Measurements from ENCODE around the gene TMEM62.

Gene TMEM62

GRCh38 chr15:43204016-43204901, 70.9 kb downstream of the TMEM62 start:
- no peak overlapping the region for H3K27ac ChIP-seq
- H3K4me3 ChIP-seq, result no peak overlapping the region

- Histone ChIP-seq H3K27ac (no peak overlapping the region), H3K4me3 (no peak overlapping the region)
Measured at GRCh38 chr15:43206054-43206453, 72.7 kb downstream of the TMEM62 start.

GRCh38 chr15:43207024-43207423, 73.6 kb downstream of the TMEM62 start:
- no peak overlapping the region for H3K4me3 ChIP-seq
- no peak overlapping the region for H3K27ac ChIP-seq

GRCh38 chr15:43208052-43209002, 74.9 kb downstream of the TMEM62 start:
- no peak overlapping the region for H3K27ac ChIP-seq
- H3K4me3 ChIP-seq, result no peak overlapping the region

- no peak overlapping the region for H3K4me3 ChIP-seq
- H3K27ac ChIP-seq, result no peak overlapping the region
Measured at GRCh38 chr15:43209059-43209824, 75.9 kb downstream of the TMEM62 start.

- no peak overlapping the region for H3K4me3 ChIP-seq
- no peak overlapping the region for H3K27ac ChIP-seq
Measured at GRCh38 chr15:43210172-43210745, 76.9 kb downstream of the TMEM62 start.

- no peak overlapping the region for H3K4me3 ChIP-seq
- H3K27ac ChIP-seq, result no peak overlapping the region
Measured at GRCh38 chr15:43210807-43211206, 77.4 kb downstream of the TMEM62 start.

- H3K4me3 ChIP-seq, result no peak overlapping the region
- no peak overlapping the region for H3K27ac ChIP-seq
Measured at GRCh38 chr15:43211224-43211735, 77.9 kb downstream of the TMEM62 start.

GRCh38 chr15:43212299-43212698, 78.9 kb downstream of the TMEM62 start:
- Histone ChIP-seq H3K4me3 (no peak overlapping the region), H3K27ac (no peak overlapping the region)

- no peak overlapping the region for H3K27ac ChIP-seq
- no peak overlapping the region for H3K4me3 ChIP-seq
Measured at GRCh38 chr15:43212951-43213350, 79.6 kb downstream of the TMEM62 start.

GRCh38 chr15:43213466-43213865, 80.1 kb downstream of the TMEM62 start:
- Histone ChIP-seq H3K4me3 (no peak overlapping the region), H3K27ac (no peak overlapping the region)

- H3K27ac ChIP-seq, result no peak overlapping the region
- no peak overlapping the region for H3K4me3 ChIP-seq
Measured at GRCh38 chr15:43214169-43214568, 80.8 kb downstream of the TMEM62 start.

GRCh38 chr15:43214592-43215295, 81.4 kb downstream of the TMEM62 start:
- H3K27ac ChIP-seq, result no peak overlapping the region
- H3K4me3 ChIP-seq, result no peak overlapping the region

- Histone ChIP-seq H3K27ac (no peak overlapping the region), H3K4me3 (no peak overlapping the region)
Measured at GRCh38 chr15:43215961-43216360, 82.6 kb downstream of the TMEM62 start.

- H3K27ac ChIP-seq, result peak overlapping the region in 1 of 21 experiments; percentile 6
- no peak overlapping the region for H3K4me3 ChIP-seq
Measured at GRCh38 chr15:43218908-43219706, 85.7 kb downstream of the TMEM62 start.

- H3K4me3 ChIP-seq, result no peak overlapping the region
- no peak overlapping the region for H3K27ac ChIP-seq
Measured at GRCh38 chr15:43219929-43220928, 86.8 kb downstream of the TMEM62 start.

- H3K27ac ChIP-seq, result no peak within 1 kb of the TSS
- H3K4me3 ChIP-seq, result no peak within 1 kb of the TSS
Measured at GRCh38 chr15:43220991-43221403, 87.6 kb downstream of the TMEM62 start, which contains the start of gene EPB42. TSS of gene EPB42 (minus strand) at chr15:43221018. CDS start at chr15:43220825, 193 bp downstream.
